SW 1271 (cell line): ENCODE data around the gene FRG2.
"Not testable (repeated sequence)": the region's sequence is repeated elsewhere in the genome, so short reads cannot be mapped to it uniquely, and the experiment has no call there.

Experiments used
- DNase-seq, 2 experiments: peaks; one replicate each; lab custom pipeline; 2025; lab: John Stamatoyannopoulos, UW

The FRG2 gene

DNA sequence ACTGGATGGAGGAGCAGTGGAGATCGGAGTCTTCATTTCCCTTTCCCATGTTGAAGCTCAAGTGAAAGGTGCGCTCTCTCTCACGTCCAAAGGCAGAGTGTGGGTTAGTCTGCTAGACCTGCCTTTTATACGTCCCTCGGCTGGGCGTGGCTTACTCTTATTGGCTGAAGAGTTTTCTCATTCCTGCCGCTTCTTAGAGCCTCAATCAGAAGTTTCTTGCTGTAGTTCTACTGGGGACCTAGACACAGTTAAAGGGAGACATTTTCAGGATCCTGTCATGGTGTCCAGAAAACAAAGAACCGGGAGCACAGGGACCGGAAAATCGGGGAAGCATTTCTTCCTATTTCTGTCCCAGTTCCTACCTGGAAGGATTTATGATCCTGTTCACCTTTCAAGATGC is at the start of gene FRG2:
TSS of gene FRG2 (minus strand) at position 101 of the 400 bp plus-strand sequence. CDS start at position 49, 52 bp downstream.
- not testable (repeated sequence) for DNase-seq

DNA sequence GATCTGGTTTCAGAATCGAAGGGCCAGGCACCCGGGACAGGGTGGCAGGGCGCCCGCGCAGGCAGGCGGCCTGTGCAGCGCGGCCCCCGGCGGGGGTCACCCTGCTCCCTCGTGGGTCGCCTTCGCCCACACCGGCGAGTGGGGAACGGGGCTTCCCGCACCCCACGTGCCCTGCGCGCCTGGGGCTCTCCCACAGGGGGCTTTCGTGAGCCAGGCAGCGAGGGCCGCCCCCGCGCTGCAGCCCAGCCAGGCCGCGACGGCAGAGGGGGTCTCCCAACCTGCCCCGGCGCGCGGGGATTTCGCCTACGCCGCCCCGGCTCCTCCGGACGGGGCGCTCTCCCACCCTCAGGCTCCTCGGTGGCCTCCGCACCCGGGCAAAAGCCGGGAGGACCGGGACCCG is 41.3 kb upstream of the FRG2 start:
- DNase-seq: not testable (repeated sequence)

DNA sequence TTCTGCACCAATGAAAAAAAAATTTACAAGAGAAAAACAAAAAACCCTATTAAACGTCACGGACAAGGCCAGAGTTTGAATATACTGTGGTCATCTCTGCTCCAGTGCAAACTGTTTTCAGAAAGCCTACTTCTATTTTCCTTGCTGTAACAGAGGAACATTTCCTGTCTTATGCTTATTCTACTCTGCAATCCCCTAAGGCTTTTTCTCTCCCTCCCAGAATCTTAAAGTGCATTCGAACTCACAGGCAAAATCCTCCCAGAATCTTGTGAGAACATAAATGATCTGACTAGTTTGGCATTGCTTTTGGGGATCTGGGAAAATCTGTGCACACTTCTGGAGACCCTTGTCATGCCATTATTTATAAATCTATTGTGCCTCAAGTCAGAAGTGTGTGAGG is 37.7 kb upstream of the FRG2 start:
- DNase-seq: not testable (repeated sequence)

GRCh38 chr4:190064342-190064741 is 37.3 kb upstream of the FRG2 start, which contains the start of gene DBET:
Gene DBET (plus strand): TSS chr4:190064502.
- not testable (repeated sequence) for DNase-seq

- not testable (repeated sequence) for DNase-seq
These were observed 31.9 kb upstream of the FRG2 start for GRCh38 chr4:190058997-190059396.

GRCh38 chr4:190049378-190050239 is 22.6 kb upstream of the FRG2 start:
- not testable (repeated sequence) for DNase-seq

DNA sequence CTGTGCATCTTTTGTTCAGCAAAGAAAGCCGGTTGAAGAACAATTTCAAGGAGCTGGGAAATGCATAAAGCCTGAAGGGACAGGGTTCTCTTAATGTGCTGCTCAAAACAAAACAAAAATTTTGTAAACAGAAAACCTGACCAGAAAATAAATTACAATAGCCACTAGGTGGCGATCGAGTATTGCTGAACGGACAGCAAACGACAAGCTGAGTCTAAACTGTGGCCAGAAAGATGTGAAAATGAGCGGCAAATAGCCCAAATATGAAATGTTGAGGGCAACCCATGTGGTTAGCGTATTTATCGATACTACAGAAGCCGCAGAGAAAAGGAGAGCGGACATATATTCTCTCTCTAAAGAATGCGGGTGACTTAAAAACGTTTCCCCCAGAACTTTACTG is 20.6 kb upstream of the FRG2 start:
- not testable (repeated sequence) for DNase-seq

DNA sequence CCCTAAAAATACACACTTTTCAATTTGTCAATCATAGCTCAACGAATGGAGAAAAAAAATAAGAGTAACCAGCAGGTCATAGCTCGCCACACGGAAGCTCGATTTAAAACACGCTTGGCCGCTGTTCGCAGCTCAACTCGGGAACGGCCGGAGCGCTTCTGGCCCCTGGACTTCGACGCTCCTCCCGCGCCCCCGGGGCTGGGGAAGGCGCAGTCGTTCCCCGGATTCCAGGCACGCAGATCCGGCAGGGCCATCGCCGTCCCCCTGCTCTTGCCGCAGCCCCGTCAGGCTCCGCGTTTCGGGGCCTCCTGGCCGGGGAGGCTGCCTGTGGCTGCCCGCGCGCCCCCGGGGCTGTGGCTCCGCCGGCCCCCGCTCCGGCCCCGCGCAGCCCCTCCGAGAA is 13.8 kb upstream of the FRG2 start:
- not testable (repeated sequence) for DNase-seq

GRCh38 chr4:190037704-190038388 is 10.8 kb upstream of the FRG2 start:
- DNase-seq: not testable (repeated sequence)

GRCh38 chr4:190031264-190031663 is 4.2 kb upstream of the FRG2 start:
- DNase-seq: not testable (repeated sequence)

DNA sequence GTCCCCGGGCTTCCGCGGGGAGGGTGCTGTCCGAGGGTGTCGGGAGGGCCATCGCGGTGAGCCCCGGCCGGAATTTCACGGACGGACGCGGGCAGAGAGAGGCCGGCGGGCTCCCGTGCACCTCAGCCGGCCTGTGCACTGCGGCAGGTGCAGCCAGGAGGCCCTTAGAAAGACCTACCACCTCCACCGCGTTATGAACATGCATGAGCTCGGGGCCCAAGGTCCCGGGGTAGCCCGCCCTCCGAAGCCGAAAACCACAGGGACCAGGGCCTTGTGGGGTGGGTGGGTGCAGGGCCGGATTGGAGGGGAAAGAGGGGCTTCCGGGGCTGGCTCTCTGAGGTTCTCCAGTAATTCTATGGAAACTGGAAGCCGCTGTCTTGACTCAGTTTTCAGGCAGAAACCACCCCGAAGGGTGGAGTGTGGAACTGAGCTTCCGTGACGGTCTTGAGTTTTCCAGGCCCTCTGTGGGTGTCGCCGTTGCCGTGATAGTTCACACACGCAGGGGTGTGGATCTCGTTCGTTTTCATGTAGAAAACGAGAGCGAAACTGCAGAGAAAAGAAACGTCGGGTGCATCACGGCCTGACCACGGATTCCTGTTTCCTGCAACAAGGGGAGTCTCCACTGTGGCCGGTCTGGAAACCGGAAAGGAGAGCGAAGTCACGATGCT is 4.3 kb downstream of the FRG2 start:
- not testable (repeated sequence) for DNase-seq

GRCh38 chr4:190021973-190022372 is 5.1 kb downstream of the FRG2 start:
- DNase-seq: not testable (repeated sequence)

DNA sequence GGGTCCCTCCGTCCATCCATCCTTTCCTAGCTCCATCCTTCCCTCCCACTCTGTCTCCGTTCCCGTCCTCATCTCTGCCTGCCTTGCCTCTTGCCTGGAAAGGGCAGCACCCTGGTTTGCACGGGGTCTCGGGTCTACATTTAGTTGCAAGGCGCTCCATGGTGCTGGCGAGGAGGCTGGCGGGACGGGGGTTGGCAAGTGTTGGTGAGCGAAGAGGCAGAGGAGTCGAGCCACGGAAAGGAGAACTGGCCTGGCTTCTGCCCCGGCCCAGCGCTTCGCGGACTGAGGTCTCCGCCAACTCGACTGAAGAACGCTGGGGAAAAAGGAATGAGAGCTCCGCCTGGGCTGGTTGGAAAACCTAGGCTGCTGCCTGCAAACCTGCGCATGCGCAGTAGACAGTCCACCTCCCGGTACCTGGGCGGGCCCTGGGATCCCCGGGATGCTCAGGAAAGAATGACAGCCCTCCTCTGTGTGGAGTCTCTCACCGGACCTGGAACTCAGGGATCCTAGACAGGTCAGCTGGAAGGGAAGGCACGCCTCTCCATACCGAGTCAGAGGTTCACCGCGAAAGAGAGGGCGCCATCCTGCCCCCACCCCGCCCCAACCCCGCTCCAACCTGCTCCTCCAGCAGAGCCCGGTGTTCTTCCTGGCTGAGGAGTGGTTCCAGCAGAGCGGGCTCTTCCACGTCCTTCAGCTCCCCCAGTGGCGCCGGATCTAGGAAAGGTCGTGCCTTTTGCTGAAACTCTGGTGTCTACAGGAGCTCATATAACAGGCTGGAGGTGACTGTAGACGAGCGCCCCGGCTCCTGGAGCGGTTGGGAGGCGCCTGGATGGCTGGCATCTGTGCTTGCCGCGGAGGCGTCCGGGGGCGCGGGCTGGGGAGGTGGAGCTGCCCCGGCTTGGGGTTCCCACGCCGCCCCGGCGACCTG is 6.0 kb downstream of the FRG2 start:
- DNase-seq: no peak

DNA sequence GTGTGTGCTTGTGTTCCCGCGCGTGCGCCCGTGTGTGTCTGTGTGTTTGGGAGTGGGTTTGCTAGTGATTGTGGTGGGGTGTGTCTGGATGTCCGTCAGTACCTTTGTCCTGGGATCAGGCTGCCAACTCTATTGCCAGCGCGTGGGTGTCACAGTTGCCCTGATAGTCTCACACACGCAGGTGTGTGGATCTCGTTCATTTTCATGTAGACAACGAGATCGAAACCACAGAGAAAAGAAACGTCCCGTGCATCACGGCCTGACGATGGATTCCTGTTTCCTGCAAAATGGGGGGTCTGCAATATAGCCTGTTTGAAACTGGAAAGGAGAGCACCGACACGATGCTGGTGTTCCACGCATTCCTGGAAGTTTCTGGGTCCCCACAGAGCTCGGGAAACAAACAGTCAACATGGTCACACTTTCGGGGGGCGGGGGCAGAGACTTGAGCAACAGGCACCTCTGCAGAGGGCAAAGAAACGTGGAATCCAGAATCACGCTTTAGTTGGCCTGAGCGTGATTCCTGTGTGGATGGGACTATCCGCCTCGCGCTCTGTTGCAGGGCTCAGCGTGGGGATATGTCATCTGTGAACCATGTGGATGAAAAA is 7.1 kb downstream of the FRG2 start:
- DNase-seq: not testable (repeated sequence)

DNA sequence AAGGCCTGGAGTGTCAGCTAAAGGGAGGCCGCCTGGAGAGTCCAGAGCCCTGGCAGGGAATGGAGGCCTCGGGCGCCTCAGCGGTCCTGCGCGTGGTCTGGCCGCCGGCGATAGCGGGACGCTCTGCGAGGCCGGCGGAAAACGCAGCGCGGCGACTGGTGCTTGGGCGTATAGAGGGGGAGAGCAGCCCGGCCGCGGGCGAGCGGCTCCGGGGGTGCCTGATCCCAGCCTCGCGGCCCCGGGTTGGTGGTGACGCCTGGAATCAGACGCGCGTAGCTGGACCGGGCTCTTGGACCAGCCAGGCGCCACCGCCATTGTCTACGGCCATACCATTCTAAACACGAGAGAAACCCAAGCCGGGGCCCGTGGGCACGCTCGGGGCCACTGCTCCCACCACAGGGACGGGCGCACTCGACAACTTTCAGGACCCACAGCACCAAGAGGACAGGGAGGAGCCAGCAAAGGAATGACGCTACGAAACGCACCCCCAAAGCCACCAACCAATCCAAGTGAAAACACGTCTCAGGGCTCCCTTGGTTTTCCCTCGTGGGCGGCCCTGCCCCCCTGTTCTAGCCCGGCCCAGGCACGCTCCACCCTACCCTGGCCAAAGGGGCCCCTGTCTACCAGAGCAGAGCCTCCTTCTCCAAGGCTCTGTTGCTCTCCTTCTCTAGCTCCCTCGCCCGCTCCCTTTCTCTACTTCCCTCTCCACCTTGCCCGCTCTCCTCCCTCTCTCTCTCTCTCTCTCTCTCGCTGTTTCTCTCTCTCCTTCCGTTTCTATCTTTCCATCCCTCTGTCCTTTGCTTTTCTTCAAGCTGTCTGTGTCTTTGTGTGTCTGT is 7.8 kb downstream of the FRG2 start:
- no peak for DNase-seq

DNA sequence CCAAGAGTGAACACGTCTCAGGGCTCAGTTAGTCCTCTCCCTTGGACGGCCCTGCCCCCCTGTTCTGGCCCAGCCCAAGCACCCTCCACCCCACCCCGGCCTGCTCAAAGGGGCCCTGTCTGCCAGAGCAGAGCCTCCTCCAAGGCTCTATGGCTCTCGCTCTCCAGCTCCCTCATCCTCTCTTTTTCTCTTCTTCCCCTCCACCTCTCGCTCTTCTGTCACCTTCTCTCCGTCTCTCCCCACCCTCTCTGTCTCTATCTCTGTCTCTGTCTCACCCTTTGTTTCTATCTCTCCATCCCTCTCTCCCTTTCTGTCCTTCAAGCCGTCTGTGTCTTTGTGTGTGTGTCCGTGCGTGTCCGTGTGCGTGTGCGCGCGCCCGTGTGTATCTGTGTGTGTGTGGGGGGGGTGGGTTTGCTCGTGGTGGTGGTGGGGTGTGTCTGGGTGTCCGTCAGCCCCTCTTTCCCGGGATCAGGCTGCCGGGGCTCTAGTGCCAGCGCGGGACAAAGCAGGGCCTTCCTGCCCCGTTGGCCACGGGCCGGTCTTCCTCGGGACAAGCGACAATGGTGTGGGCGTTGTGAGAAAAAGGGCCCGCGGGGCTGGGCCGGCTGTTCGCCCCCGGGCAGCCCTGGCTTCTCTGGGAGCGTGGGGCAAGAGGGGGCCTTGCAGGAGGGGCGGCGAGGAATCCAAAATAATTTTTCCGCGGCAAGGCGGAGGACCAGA is 8.7 kb downstream of the FRG2 start:
- DNase-seq: no peak

GRCh38 chr4:190017357-190018200 is 9.5 kb downstream of the FRG2 start:
- DNase-seq: no peak
